ENCODE results near the gene HMCN2.

HMCN2 gene

DNA sequence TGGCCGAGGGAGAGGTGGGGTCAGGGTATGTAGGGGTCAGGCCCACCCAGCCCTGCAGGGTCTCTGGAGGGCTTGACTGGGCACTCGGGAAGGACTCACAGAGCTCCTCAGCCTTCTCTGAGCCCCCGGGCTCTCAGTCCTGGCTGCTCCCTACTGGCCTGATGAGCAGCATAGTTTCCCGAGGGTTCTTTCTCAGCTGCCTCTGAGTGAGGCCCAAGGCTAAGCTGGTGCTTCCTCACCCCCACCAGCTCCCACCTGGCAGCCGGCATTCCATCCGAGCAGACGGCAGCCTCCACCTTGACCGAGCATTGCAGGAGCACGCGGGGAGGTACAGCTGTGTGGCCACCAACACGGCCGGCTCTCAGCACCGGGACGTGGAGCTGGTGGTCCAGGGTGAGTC, 56.0 kb downstream of the HMCN2 start:
- in situ Hi-C loops (cut with MboI; ENCODE audit: low sequenced_read_pairs), result no loop called here

DNA sequence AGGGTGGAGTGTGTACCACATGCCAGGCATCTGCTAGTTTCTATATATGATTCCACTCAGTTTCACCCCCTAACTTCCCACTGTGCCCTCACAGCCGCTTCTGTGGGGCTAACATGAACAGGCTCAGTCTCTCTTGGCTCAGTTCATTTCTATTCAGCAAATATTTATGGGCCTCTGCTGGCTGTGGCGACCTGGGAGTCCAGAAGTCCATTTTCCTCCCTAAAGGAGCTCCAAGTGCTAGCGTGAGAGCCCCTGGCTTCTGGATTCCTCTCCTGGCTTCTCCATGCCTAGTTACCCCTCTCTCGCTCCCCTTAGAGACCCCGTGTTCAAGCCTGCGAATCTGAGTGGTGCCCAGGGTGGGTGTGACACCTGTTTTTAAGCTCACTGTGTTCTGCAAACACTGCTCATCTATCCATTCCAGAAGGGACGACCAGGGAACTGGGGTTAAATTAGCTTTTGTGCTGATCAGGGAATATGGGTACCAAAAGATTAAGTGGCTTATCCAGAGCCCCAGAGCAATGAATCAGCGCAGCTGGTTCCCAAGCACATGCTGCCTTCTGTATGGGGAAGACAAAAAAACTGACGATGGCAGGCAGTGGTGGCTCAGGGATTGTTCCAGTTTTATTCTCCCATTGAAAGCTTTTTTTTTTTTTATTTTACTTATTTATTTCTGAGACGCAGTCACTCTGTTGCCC, 57.6 kb downstream of the HMCN2 start:
- in situ Hi-C loops (cut with MboI; ENCODE audit: low sequenced_read_pairs), result no loop called here

- in situ Hi-C loops (cut with MboI; ENCODE audit: low sequenced_read_pairs), result loop anchor here (25.0 kb wide), 1 partner anchor 214 kb away; no protein-coding TSS in a partner anchor
Measured at GRCh38 chr9:130325921-130326320, 60.4 kb downstream of the HMCN2 start.

GRCh38 chr9:130327070-130327780, 61.7 kb downstream of the HMCN2 start:
- in situ Hi-C loops (cut with MboI; ENCODE audit: low sequenced_read_pairs), result loop anchor here (25.0 kb wide), 1 partner anchor 215 kb away; no protein-coding TSS in a partner anchor

GRCh38 chr9:130327781-130328348, 62.3 kb downstream of the HMCN2 start:
- in situ Hi-C loops (cut with MboI; ENCODE audit: low sequenced_read_pairs), result loop anchor here (25.0 kb wide), 1 partner anchor 216 kb away; no protein-coding TSS in a partner anchor

DNA sequence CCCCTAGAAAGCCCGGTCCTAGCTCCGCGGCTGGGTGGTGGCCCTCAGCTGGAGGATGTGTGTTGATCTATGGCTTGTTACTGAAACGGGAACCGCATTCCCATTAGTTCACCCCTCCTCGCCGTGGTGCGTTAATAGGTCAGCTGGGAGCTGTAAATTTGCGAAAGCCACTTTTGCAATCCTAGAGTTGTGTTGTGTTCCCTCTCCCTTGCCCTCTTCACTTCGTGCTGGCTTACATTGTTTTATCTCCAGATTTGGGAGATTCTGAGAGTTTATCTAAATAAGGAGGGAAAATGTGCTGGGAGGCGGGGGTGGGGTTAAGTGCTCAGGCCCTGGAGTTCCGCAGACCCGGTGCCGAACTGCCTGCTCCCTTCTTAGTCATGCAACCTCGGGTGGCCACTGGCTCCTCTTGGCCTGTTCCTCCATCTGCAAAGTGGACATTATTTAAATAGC, 62.8 kb downstream of the HMCN2 start:
- in situ Hi-C loops (cut with MboI; ENCODE audit: low sequenced_read_pairs), result loop anchor here (25.0 kb wide), 1 partner anchor 216 kb away; no protein-coding TSS in a partner anchor

DNA sequence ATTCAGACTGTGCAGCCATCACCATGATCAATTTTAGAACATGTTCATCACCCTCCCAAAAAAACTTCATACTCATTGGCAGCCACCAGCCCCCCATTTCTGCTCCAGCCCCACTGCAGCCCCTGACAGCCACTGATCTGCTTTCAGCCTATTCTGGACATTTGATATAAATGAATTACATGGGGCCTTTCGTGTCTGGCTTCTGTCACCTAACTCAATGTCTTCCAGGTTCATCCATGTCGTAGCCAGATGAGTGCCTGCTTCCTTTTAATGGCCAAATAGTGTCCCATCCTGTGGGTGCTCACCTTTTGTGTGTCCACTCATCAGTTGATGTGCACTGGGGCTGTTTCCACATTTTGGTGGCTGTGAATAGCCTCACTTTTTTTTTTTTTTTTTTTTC, 63.5 kb downstream of the HMCN2 start:
- in situ Hi-C loops (cut with MboI; ENCODE audit: low sequenced_read_pairs), result loop anchor here (25.0 kb wide), 1 partner anchor 217 kb away; no protein-coding TSS in a partner anchor

- in situ Hi-C loops (cut with MboI; ENCODE audit: low sequenced_read_pairs), result loop anchor here (25.0 kb wide), 1 partner anchor 218 kb away; no protein-coding TSS in a partner anchor
Measured at GRCh38 chr9:130330202-130330862, 64.8 kb downstream of the HMCN2 start.

DNA sequence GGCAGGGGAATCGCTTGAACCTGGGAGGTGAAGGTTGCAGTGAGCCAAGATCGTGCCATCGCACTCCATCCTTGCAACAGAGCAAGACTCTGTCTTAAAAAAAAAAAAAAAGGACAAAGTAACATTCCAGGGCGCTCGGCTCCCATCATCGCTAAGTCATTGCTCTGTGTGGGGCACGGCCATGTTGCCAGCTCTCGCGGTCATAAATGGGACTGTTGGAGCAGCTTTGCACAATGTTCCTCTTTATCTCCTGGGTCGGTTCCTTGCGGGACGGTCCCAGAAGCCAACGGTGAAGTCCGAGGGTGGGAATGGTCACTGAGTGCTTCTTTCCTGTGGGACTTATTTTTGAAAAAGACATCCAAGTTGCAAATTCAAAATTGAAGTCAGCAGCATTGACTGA, 65.5 kb downstream of the HMCN2 start:
- in situ Hi-C loops (cut with MboI; ENCODE audit: low sequenced_read_pairs), result loop anchor here (25.0 kb wide), 1 partner anchor 219 kb away; no protein-coding TSS in a partner anchor

GRCh38 chr9:130331573-130331972, 66.0 kb downstream of the HMCN2 start:
- in situ Hi-C loops (cut with MboI; ENCODE audit: low sequenced_read_pairs), result loop anchor here (25.0 kb wide), 1 partner anchor 219 kb away; no protein-coding TSS in a partner anchor

DNA sequence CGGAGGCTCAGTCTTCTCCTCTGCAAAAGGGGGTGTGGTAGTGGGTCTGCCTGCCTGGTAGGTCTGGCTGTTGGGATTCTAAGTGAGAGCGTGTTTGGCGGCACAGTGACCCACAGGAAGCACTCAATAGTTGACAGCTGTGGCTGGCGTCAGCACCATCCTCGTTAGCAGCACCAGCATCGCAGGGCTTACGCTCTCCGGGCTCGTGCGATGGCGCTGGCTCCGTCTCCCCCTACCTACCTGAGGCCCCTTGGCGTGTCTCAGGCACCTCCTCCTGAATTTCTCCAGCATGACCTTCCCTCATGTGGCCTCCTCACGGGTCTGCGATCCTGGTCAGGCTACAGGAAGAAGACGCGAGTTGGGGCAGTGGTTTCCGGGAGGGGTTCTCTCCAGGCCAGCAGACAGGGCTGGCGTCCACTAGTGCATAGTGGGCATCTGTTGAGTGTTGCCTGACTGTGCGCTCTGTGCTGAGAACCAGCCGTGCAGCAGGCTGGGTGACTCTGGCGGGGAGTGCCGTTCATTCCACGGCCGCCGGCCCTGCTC, 66.9 kb downstream of the HMCN2 start:
- in situ Hi-C loops (cut with MboI; ENCODE audit: low sequenced_read_pairs), result loop anchor here (25.0 kb wide), 1 partner anchor 220 kb away; no protein-coding TSS in a partner anchor

- in situ Hi-C loops (cut with MboI; ENCODE audit: low sequenced_read_pairs), result loop anchor here (25.0 kb wide), 1 partner anchor 221 kb away; no protein-coding TSS in a partner anchor
Measured at GRCh38 chr9:130333041-130333711, 67.6 kb downstream of the HMCN2 start.

DNA sequence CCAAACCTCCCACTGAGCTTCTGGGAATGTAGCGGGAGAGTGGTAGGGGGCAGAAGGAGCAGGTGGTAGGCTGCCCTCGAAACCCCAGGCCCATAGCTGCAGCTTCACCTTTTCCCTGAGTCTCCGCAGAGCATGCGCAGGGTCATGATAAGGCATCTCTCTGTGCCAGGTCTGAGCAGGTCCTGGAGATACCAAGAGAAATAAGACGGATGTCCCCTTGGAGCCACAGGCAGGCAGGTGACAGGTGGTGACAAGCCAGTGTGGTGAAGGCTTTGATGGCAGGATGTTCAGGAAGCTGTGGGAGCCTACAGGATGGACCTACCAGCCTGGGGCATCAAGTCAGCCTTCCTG, 68.1 kb downstream of the HMCN2 start:
- in situ Hi-C loops (cut with MboI; ENCODE audit: low sequenced_read_pairs), result loop anchor here (25.0 kb wide), 1 partner anchor 221 kb away; no protein-coding TSS in a partner anchor

DNA sequence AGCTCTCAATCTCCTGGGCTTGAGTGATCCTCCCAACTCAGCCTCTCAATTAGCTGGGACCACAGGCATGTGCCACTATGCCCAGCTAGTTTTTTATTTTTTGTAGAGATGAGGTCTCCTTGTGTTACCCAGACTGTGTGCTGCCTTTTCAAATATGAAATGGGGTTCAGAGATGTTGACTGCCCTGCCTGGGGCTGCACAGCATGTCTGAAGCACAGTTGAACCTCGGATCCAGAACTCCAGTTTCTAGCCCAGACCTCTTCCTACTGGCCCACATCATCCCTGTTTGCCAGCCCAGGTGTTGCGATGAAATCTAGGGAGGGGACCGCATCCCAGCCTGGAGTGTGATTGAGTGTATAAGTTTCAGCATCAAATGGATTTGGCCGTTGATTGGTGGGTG, 69.4 kb downstream of the HMCN2 start:
- in situ Hi-C loops (cut with MboI; ENCODE audit: low sequenced_read_pairs), result loop anchor here (25.0 kb wide), 1 partner anchor 223 kb away; no protein-coding TSS in a partner anchor

DNA sequence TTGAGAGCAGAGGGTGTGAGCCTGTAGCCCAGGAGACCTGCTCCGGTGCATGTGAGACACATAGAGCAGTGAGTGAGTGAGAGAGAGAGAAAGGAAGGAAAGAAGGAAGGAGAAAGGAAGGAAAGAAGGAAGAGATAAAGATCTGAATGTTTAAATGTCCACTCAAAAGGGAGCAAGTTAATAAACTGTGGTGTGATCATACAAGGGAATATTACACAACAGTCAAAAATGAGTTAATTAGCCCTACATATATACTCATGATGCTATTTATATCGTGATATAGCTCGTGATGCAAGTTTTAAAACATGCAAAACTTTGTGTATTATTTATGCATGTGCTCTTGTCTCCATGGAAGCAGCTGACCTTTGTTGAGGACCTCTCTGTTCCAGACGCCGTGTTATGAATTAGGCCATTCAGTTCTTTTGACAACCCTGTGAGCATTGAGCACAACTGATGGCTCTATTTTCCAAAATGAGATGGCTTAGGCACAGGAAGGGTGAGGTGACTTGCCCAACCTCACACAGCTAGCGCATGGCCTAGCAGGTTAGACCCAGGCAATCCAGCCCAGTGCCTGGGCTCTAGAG, 70.6 kb downstream of the HMCN2 start:
- in situ Hi-C loops (cut with MboI; ENCODE audit: low sequenced_read_pairs), result loop anchor here (25.0 kb wide), 1 partner anchor 224 kb away; no protein-coding TSS in a partner anchor

- in situ Hi-C loops (cut with MboI; ENCODE audit: low sequenced_read_pairs), result loop anchor here (25.0 kb wide), 1 partner anchor 225 kb away; no protein-coding TSS in a partner anchor
Measured at GRCh38 chr9:130336885-130337284, 71.3 kb downstream of the HMCN2 start.

DNA sequence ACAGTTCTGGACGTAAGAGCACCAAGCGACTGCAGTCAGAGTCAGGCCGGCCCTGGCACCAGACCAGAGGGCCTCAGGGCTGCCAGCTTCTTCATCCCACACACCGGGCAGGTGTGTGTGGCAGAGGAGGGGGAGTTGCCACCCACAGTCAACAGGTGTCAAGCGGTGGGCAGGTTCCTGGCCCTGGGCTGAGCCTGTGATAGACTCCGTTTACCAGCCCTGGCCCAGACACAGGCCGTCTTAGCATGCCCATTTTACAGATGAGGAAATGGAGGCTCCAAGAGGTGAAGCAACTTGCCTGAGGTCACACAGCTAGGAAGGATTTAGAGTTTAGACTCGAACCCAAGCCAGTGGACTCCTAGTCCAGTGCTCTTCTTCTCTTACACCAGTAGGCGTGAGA, 71.8 kb downstream of the HMCN2 start:
- in situ Hi-C loops (cut with MboI; ENCODE audit: low sequenced_read_pairs), result loop anchor here (25.0 kb wide), 1 partner anchor 225 kb away; no protein-coding TSS in a partner anchor

DNA sequence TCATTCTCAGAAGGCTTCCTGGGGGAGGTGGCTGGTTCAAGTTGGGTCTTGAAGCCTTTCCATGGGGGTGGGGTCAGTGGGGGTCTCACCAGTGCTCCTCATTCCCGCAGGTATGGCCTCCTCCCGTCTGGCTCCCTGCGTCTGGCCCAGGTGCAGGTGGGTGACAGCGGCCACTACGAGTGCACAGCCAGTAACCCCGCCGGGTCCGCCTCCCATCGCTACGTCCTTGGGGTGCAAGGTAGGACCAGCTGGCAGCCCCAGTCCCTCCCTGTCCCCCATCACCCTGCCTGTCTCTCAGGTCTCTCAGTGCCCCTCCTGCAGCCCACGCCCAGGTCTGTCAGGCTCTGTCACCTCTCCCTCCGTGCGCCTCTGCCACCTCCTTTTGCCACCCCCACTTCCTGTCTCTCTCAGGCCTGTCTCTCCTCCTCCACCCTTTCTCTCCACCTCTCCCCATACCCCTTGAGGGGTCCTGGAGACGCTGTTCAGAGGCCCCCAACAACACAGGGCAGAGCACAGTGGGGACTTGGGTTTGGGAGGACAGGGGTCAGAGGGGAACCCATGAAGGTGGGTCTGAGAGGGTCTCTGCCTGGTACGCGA, 72.3 kb downstream of the HMCN2 start:
- in situ Hi-C loops (cut with MboI; ENCODE audit: low sequenced_read_pairs), result loop anchor here (25.0 kb wide), 1 partner anchor 226 kb away; no protein-coding TSS in a partner anchor

GRCh38 chr9:130338891-130339290, 73.3 kb downstream of the HMCN2 start:
- in situ Hi-C loops (cut with MboI; ENCODE audit: low sequenced_read_pairs), result loop anchor here (25.0 kb wide), 1 partner anchor 227 kb away; no protein-coding TSS in a partner anchor

All from HL-60/S4 (cell line).